Lower lobe of right lung (tissue), 2 donors: Measurements from ENCODE around the gene MIGA2. TPM values are rescaled to one million over a fixed set of nuclear protein-coding genes. Genes with fewer than 3 reads are reported as not detected.
"Not testable (repeated sequence)": the region's sequence is repeated elsewhere in the genome, so short reads cannot be mapped to it uniquely, and the experiment has no call there.

Experiments used
- ATAC-seq, 2 donors: fragments of 200-7000 bp; cut with Tn5 transposase; one replicate each; pipeline ENCODE4 v1.9.1; 2020 to 2022; ENCODE audit warnings: mild to moderate bottlenecking in 2 of 2, moderate library complexity in 2 of 2
- DNase-seq: peaks from one replicate; pipeline ENCODE4 v3.0.0-alpha.2; 2020
- H3K27ac ChIP-seq: fragments of 200-600 bp; one replicate; pipeline ENCODE4 v1.8.0; 2022
- H3K27me3 ChIP-seq: fragments of 200-600 bp; one replicate; pipeline ENCODE4 v1.8.0; 2022; ENCODE audit warnings: low read depth
- H3K36me3 ChIP-seq: fragments of 200-600 bp; one replicate; pipeline ENCODE4 v1.8.0; 2022; ENCODE audit warnings: mild to moderate bottlenecking
- H3K4me1 ChIP-seq: fragments of 200-600 bp; one replicate; pipeline ENCODE4 v1.8.0; 2022
- H3K4me3 ChIP-seq: fragments of 200-600 bp; one replicate; pipeline ENCODE4 v1.8.0; 2022; ENCODE audit warnings: mild to moderate bottlenecking
- H3K9me3 ChIP-seq: fragments of 200-600 bp; one replicate; pipeline ENCODE4 v1.8.0; 2022
- CTCF ChIP-seq: fragments of 200-600 bp; IDR thresholded peaks from one replicate; pipeline ENCODE4 v1.8.0; 2022; ENCODE audit warnings: antibody characterized with exemption, mild to moderate bottlenecking
- intact Hi-C: fragments of 100-400 bp; cut with DNase I; formaldehyde crosslinking; loops from one replicate; pipeline ENCODE4 v1.11.0; 2022
- total RNA-seq: library from RNA; stranded (reverse); fragmentation: NEBNext Ultra II Directional; extraction: Animal tissue kit (Norgen Biotek cat#: 25700); gene quantifications from one replicate; pipeline ENCODE4 v1.2.1, GENCODE V29; 2021
- donor health status: DM: no; HTN: yes; CAD: no; lungs with severe emphysema.

The MIGA2 gene
- total RNA-seq, 1 donor from 2014 or later: 21.2 TPM

- Histone ChIP-seq H3K36me3 (no peaks in the 10 kb centered on the region), H3K4me3 (no peak overlapping the region), H3K27ac (no peak overlapping the region), H3K4me1 (peaks cover 12% of the 10 kb centered on the region), H3K27me3 (no peaks in the 10 kb centered on the region), H3K9me3 (no peaks in the 10 kb centered on the region)
- intact Hi-C loops: no loop called here
- no peak for ATAC-seq
- no peak for TF ChIP-seq CTCF
- no peak for DNase-seq
Observed at GRCh38 chr9:129033216-129033615, 3.2 kb upstream of the MIGA2 start.

- ATAC-seq: peak; percentile 13 to 34
- Histone ChIP-seq H3K4me3 (peak overlapping the region; percentile 99), H3K27ac (peak overlapping the region; percentile 84), H3K4me1 (peaks cover 15% of the 10 kb centered on the region)
- H3K27me3 ChIP-seq, intact Hi-C loops, H3K36me3 ChIP-seq, H3K9me3 ChIP-seq, DNase-seq: not testable (repeated sequence)
Observed at GRCh38 chr9:129035838-129036237, 588 bp upstream of the MIGA2 start.

- Histone ChIP-seq H3K4me3 (peak overlapping the region; percentile 99), H3K4me1 (peaks cover 15% of the 10 kb centered on the region), H3K9me3 (no peaks in the 10 kb centered on the region), H3K36me3 (peaks cover 23% of the 10 kb centered on the region), H3K27me3 (no peaks in the 10 kb centered on the region), H3K27ac (peak overlapping the region; percentile 84)
- DNase-seq (no peak), ATAC-seq (peak; percentile 1 to 6)
- TF ChIP-seq CTCF: no peak
- intact Hi-C loops: no loop called here
Observed at GRCh38 chr9:129036923-129037766, 719 bp downstream of the MIGA2 start.

GRCh38 chr9:129037767-129038098, 1.3 kb downstream of the MIGA2 start:
- Histone ChIP-seq H3K36me3 (peaks cover 29% of the 10 kb centered on the region), H3K4me3 (peak overlapping the region; percentile 99), H3K4me1 (peaks cover 15% of the 10 kb centered on the region), H3K9me3 (no peaks in the 10 kb centered on the region), H3K27ac (no peak overlapping the region), H3K27me3 (no peaks in the 10 kb centered on the region)
- intact Hi-C loops: no loop called here
- TF ChIP-seq CTCF: no peak
- DNase-seq (no peak), ATAC-seq (no peak)

GRCh38 chr9:129038109-129038852, 1.9 kb downstream of the MIGA2 start:
- no peaks in the 10 kb centered on the region for H3K9me3 ChIP-seq
- no peak overlapping the region for H3K4me3 ChIP-seq
- no peak for DNase-seq
- no peak for TF ChIP-seq CTCF
- intact Hi-C loops: no loop called here
- no peak overlapping the region for H3K27ac ChIP-seq
- no peak for ATAC-seq
- peaks cover 15% of the 10 kb centered on the region for H3K4me1 ChIP-seq
- no peaks in the 10 kb centered on the region for H3K27me3 ChIP-seq
- peaks cover 34% of the 10 kb centered on the region for H3K36me3 ChIP-seq

GRCh38 chr9:129040113-129040643, 3.8 kb downstream of the MIGA2 start:
- no peak for ATAC-seq
- intact Hi-C loops: no loop called here
- H3K4me3 ChIP-seq: no peak overlapping the region

More at GRCh38 chr9:129040113-129040643, 3.8 kb downstream of the MIGA2 start:
- H3K4me1 ChIP-seq: peaks cover 15% of the 10 kb centered on the region
- TF ChIP-seq CTCF: no peak
- no peak overlapping the region for H3K27ac ChIP-seq
- no peaks in the 10 kb centered on the region for H3K27me3 ChIP-seq
- peaks cover 53% of the 10 kb centered on the region for H3K36me3 ChIP-seq
- no peak for DNase-seq
- no peaks in the 10 kb centered on the region for H3K9me3 ChIP-seq
